Activated naive CD4-positive, alpha-beta T cell treated with Interleukin-2 at 50 U/mL for 16 hours (primary cell): ENCODE data around the gene NDRG3.

Experiments
- DNase-seq: peaks from one replicate; pipeline ENCODE4 v3.0.0-alpha.2; 2020

NDRG3 gene

DNA sequence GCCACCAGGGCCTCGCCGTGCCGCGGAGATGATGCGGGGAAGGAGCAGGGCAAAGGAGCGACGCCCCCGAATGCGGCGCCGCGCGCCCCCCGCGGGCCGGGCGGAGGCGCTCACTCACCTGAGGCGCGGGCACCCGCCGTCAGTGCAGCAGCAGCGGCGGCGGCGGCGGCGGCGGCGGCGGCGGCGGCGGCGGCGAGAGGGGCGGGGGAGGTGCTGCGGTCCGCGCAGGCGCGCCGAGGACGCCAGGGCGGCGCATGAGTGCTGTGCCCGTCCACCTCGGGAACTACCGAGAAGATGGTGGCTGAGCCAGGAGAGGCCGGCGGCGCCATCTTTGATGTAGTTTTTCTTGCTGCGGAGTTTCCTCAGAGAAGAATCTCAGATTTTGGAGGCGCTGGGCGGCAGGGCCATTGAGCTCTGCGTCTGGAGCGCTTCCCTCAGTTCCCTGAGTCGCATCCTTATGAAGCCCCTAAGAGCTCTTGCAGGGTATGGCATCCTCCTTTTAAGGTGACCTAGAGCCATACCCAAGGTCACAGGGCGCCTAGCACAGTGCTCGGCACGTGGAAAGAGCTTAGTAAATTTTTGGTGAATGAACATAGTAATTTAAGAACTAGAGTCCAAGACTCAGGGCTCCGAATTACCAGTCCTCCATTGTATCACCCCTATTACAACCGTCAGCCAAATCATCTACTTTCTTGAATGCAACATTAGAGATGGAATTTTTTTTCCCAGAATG, at the start of gene NDRG3:
Gene NDRG3, minus strand, starts transcription at position 164 of the 733 bp plus-strand sequence. CDS start 24,355 bp downstream, outside the sequence.
- peak; percentile 93 for DNase-seq

DNA sequence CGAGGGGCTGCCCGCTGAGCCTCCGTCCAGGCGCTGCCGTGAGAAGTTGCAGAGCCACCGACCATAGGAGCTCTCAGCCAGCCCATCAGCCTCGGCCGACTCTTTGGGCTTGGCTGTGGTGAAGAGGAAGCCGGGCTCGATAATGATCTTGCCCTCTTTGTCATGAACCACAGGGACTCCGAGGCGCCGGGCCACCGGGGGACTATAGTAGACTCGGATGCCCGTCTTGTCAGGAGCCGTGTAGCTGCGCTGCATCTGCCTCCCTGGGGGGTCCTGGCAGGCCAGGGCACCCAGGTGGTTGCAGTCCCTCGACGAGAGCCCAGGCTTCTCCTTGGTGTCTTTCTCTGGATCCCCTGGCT, 48.2 kb upstream of the NDRG3 start:
- no peak for DNase-seq

GRCh38 chr20:36793294-36794115, 47.6 kb upstream of the NDRG3 start:
- DNase-seq, result no peak

DNA sequence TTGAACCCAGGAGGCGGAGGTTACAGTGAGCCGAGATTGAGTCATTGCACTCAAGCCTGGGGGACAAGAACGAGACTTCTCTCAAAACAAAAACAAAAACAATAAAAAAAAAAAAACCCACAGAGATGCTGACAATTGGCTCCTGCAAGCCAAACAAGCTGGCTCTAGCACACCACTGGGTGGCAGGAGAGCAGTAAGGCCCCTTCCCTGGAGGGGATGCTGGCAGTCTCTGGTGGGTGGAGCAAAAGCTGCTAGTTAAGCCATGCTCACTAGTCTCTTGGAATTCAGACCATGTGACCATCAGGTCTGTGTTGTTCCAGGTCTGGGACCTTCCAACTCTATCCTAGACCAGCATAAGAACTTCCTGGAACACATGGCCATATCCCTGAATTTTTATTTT, 46.5 kb upstream of the NDRG3 start:
- no peak for DNase-seq

GRCh38 chr20:36791862-36792261, 46.0 kb upstream of the NDRG3 start:
- DNase-seq, result no peak

DNA sequence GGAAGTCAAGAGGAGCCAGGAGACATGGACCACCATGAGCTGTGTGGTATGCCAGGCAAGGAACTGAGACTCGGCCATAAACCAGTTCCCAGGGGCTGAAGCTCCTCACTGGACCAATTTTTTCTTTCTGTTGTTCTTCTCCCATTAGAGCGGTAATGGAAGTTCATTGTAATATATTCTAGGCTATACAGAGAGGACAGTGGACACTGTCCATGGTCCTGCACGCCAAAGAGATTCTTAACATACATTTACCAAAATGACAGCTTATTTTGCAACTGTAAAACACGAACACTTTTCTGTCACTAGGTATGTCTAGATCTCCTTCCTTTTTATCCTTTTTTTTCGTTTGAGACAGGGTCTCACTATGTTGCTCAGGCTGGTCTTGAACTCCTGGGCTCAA, 40.8 kb upstream of the NDRG3 start:
- DNase-seq, result no peak

GRCh38 chr20:36786246-36786645, 40.4 kb upstream of the NDRG3 start:
- no peak for DNase-seq

- DNase-seq, result no peak
These were observed 39.4 kb upstream of the NDRG3 start for GRCh38 chr20:36785308-36785707.

DNA sequence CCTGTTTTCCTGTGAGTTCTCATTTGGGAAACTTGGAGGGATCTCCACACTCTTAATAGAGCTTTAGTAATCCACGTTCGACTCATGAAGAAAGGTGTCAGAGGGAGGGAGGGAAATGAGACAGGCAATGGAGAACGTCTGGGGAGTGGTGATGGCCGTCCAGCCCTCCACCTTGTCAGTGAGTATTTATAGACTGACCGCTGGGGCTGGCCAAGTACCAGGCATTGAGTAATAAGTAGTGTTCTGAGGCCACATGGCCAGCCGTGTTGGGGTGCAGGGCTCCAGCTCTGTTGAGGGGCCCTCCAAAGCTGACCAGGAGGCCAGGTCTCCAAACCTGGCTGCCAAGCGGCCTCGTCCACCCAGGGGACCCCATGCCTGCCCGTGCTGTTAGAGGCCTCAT, 39.0 kb upstream of the NDRG3 start:
- no peak for DNase-seq

- no peak for DNase-seq
These were observed 38.2 kb upstream of the NDRG3 start for GRCh38 chr20:36784116-36784515.

GRCh38 chr20:36779656-36780025, 33.8 kb upstream of the NDRG3 start:
- no peak for DNase-seq

- no peak for DNase-seq
These were observed 33.2 kb upstream of the NDRG3 start for GRCh38 chr20:36778831-36779655.

GRCh38 chr20:36777576-36777975, 31.7 kb upstream of the NDRG3 start:
- DNase-seq, result no peak

GRCh38 chr20:36777167-36777566, 31.3 kb upstream of the NDRG3 start:
- DNase-seq, result no peak

- no peak for DNase-seq
These were observed 29.9 kb upstream of the NDRG3 start for GRCh38 chr20:36775826-36776225.

- no peak for DNase-seq
These were observed 29.3 kb upstream of the NDRG3 start for GRCh38 chr20:36775196-36775595.

- peak; percentile 98 for DNase-seq
These were observed 27.9 kb upstream of the NDRG3 start, which contains the start of gene DSN1 for GRCh38 chr20:36773597-36774390. Gene DSN1 (minus strand): TSS chr20:36773763. CDS start chr20:36771458, 2,305 bp downstream.

DNA sequence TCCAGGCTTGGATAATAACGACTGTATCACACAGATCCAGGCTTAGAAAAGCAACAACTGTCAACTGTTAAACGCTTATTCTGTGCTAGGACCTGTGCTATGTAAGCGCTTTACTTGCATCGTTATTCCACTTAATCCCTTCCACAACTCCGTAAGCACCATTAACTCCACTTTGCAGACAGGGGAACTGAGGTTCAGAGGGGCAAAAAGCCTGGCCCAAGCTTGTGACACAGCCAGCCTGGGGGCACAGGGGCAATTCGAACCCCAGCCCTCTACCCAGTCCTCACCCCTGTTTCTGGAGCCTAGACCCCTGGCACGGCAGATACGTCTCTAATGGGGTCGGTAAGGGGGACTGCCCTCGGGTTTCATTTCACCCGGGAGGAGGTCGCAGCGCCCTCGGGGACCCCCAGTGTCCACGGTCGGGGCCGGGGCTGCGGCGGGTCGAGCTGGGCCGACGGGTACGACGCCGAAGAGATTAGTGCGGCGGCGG, 27.3 kb upstream of the NDRG3 start:
- no peak for DNase-seq

DNA sequence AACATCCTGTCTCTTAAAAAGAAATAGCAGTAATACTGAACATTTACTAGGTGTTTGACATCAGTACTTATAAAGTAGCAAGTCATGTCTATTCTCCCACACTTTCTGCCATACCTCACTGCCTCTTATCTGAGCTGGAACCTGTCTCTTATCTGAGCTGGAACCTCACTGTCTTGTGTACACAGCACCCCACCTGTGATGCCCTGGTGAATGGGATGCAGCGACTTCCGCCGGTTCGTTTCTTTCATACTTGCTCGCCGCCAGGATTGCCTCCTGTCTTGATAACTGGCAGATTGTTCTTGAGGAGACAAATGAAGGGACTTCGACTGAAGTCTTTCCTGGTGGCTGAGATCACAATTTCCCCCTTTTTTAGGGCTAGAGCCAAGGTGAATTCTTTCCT, 24.8 kb upstream of the NDRG3 start:
- no peak for DNase-seq

- DNase-seq, result no peak
These were observed 23.0 kb upstream of the NDRG3 start for GRCh38 chr20:36768768-36769430.

DNA sequence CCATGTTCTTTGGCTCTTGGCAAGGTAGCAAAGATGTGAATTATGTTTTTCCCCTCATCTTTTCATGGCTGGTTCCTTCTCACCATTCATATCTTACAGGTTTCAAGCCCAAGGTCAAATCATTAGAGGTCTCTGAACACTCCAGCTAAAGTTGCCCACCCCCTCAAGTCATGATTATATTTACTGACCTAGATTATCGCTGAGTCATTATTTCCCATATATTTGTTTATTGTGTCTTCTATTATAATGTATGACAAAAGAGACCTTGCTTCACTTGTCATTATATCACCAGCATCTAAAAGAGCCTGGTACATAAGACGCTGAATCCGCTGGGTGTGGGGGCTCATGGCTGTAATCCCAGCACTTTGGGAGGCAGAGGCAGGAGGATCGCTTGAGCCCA, 15.2 kb upstream of the NDRG3 start:
- no peak for DNase-seq

- no peak for DNase-seq
These were observed 14.8 kb upstream of the NDRG3 start for GRCh38 chr20:36760647-36761046.
